Esophagus muscularis mucosa (tissue), 4 donors: Measurements from ENCODE around the gene MEF2C.

Experiments
- CTCF ChIP-seq, 3 experiments: fragments of 200-600 bp in 2 of 3; fragments of 450-650 bp in 1 of 3; sonication (generic) in 2 of 3; IDR thresholded peaks; one replicate each; pipeline ENCODE4 v1.5.1; 2017 to 2019; ENCODE audit warnings: antibody characterized with exemption in 3 of 3, mild to moderate bottlenecking in 2 of 3, moderate library complexity in 1 of 3
- EP300 ChIP-seq: sonication (generic); formaldehyde crosslinking; IDR thresholded peaks from one replicate; pipeline ENCODE4 v1.6.1; 2017; ENCODE audit warnings: antibody characterized with exemption
- POLR2A ChIP-seq: fragments of 450-650 bp; IDR thresholded peaks from one replicate; pipeline ENCODE4 v1.6.1; 2017; ENCODE audit warnings: antibody characterized with exemption, moderate library complexity, mild to moderate bottlenecking, low read depth
- POLR2AphosphoS5 ChIP-seq, 2 donors: sonication (generic); formaldehyde crosslinking; IDR thresholded peaks; one replicate each; pipeline ENCODE4 v1.6.1; 2017; ENCODE audit warnings: antibody characterized with exemption in 2 of 2

GRCh38 chr5:88813244-88813643 lies 69.7 kb downstream of the MEF2C start:
- no peak for TF ChIP-seq POLR2AphosphoS5 (IDR thresholded peaks at IDR 0.05)
- TF ChIP-seq CTCF (IDR thresholded peaks at IDR 0.05) = no peak
- no peak for TF ChIP-seq EP300
- no peak for TF ChIP-seq POLR2A
